HepG2 (cell line): Measurements from ENCODE around the gene AASDHPPT. TPM values are rescaled to one million over a fixed set of nuclear protein-coding genes. Genes with fewer than 3 reads are reported as not detected.

Experiments used
- ATRX ChIP-seq: sonication (generic); formaldehyde crosslinking; IDR thresholded peaks from 2 replicates; pipeline ENCODE4 v1.4.0; 2020; ENCODE audit warnings: missing genetic modification reagents, borderline replicate concordance
- BORCS8-MEF2B ChIP-seq: sonication (generic); formaldehyde crosslinking; IDR thresholded peaks from 2 replicates; pipeline ENCODE4 v1.8.0; 2022; ENCODE audit warnings: mild to moderate bottlenecking, missing genetic modification reagents
- FOXJ3 ChIP-seq: sonication (generic); formaldehyde crosslinking; IDR thresholded peaks from 2 replicates; pipeline ENCODE4 v1.4.0; 2020; ENCODE audit warnings: missing genetic modification reagents, mild to moderate bottlenecking, borderline replicate concordance
- HIVEP1 ChIP-seq: sonication (generic); formaldehyde crosslinking; IDR thresholded peaks from 2 replicates; pipeline ENCODE4 v1.4.0; 2020; ENCODE audit warnings: mild to moderate bottlenecking, missing genetic modification reagents
- HNRNPK ChIP-seq: fragments of 200-400 bp; formaldehyde crosslinking; IDR thresholded peaks from 2 replicates; pipeline ENCODE4 v1.6.1; 2018; ENCODE audit warnings: low read length, low read depth, moderate library complexity, mild to moderate bottlenecking; ENCODE audit not compliant: poor library complexity, severe bottlenecking
- MAF1 ChIP-seq: sonication (generic); formaldehyde crosslinking; IDR thresholded peaks from 2 replicates; pipeline ENCODE4 v1.5.0; 2020; ENCODE audit warnings: missing genetic modification reagents, borderline replicate concordance
- MED8 ChIP-seq: sonication (generic); formaldehyde crosslinking; IDR thresholded peaks from 2 replicates; pipeline ENCODE4 v1.8.1; 2023; ENCODE audit warnings: mild to moderate bottlenecking, missing genetic modification reagents; ENCODE audit not compliant: insufficient replicate concordance
- NONO ChIP-seq, 2 experiments: fragments of 450-650 bp in 1 of 2; sonication (generic) in 1 of 2; formaldehyde crosslinking in 1 of 2; IDR thresholded peaks in 1 of 2; conservative IDR thresholded peaks in 1 of 2; 2 replicates each; pipeline versions ENCODE4 v1.6.1 to v1.8.0; 2017 to 2022; ENCODE audit warnings: mild to moderate bottlenecking in 1 of 2, missing genetic modification reagents in 1 of 2, moderate library complexity in 1 of 2
- PCBP1 ChIP-seq: fragments of 200-400 bp; formaldehyde crosslinking; IDR thresholded peaks from 2 replicates; pipeline ENCODE4 v1.6.1; 2017; ENCODE audit warnings: mild to moderate bottlenecking, low read depth, low read length, borderline replicate concordance
- RNF2 ChIP-seq: fragments of 450-650 bp; conservative IDR thresholded peaks from 2 replicates; pipeline ENCODE4 v1.6.1; 2016; ENCODE audit warnings: low read depth
- SMAD3 ChIP-seq: sonication (generic); formaldehyde crosslinking; IDR thresholded peaks from 2 replicates; pipeline ENCODE4 v1.4.0; 2020; ENCODE audit warnings: missing genetic modification reagents
- SMYD3 ChIP-seq: sonication (generic); formaldehyde crosslinking; IDR thresholded peaks from 2 replicates; pipeline ENCODE4 v1.8.1; 2023; ENCODE audit warnings: mild to moderate bottlenecking, missing genetic modification reagents
- STAG1 ChIP-seq: sonication (generic); formaldehyde crosslinking; IDR thresholded peaks from 2 replicates; pipeline ENCODE4 v1.4.0; 2020; ENCODE audit warnings: missing genetic modification reagents
- UBTF ChIP-seq: sonication (generic); formaldehyde crosslinking; IDR thresholded peaks from 2 replicates; pipeline ENCODE4 v1.4.0; 2020; ENCODE audit warnings: mild to moderate bottlenecking, missing genetic modification reagents
- ZBTB20 ChIP-seq: sonication (generic); formaldehyde crosslinking; IDR thresholded peaks from 2 replicates; pipeline ENCODE4 v1.8.1; 2023; ENCODE audit warnings: missing genetic modification reagents, low read depth, mild to moderate bottlenecking, borderline replicate concordance
- ZFP91 ChIP-seq: sonication (generic); formaldehyde crosslinking; IDR thresholded peaks from 2 replicates; pipeline ENCODE4 v1.9.0; 2022; ENCODE audit warnings: missing genetic modification reagents, mild to moderate bottlenecking, borderline replicate concordance
- ZMYM4 ChIP-seq: sonication (generic); formaldehyde crosslinking; IDR thresholded peaks from 2 replicates; pipeline ENCODE4 v1.8.1; 2023; ENCODE audit warnings: mild to moderate bottlenecking, missing genetic modification reagents
- ZNF264 ChIP-seq: sonication (generic); formaldehyde crosslinking; IDR thresholded peaks from 2 replicates; pipeline ENCODE4 v1.4.0; 2020; ENCODE audit warnings: missing genetic modification reagents
- ZNF430 ChIP-seq: sonication (generic); formaldehyde crosslinking; IDR thresholded peaks from 2 replicates; pipeline ENCODE4 v1.9.0; 2021; ENCODE audit warnings: mild to moderate bottlenecking, missing genetic modification reagents
- ZNF432 ChIP-seq: sonication (generic); formaldehyde crosslinking; IDR thresholded peaks from 2 replicates; pipeline ENCODE4 v1.5.0; 2020; ENCODE audit warnings: missing genetic modification reagents, mild to moderate bottlenecking, borderline replicate concordance
- ZNF530 ChIP-seq: sonication (generic); formaldehyde crosslinking; IDR thresholded peaks from 2 replicates; pipeline ENCODE4 v1.5.0; 2020; ENCODE audit warnings: low read depth, mild to moderate bottlenecking, missing genetic modification reagents
- ZNF572 ChIP-seq: sonication (generic); formaldehyde crosslinking; IDR thresholded peaks from 2 replicates; pipeline ENCODE4 v1.5.1; 2020; ENCODE audit warnings: mild to moderate bottlenecking, missing genetic modification reagents
- ZNF674 ChIP-seq: sonication (generic); formaldehyde crosslinking; IDR thresholded peaks from 2 replicates; pipeline ENCODE4 v1.5.0; 2020; ENCODE audit warnings: low read depth, mild to moderate bottlenecking, missing genetic modification reagents
- ZNF746 ChIP-seq: sonication (generic); formaldehyde crosslinking; IDR thresholded peaks from 2 replicates; pipeline ENCODE4 v1.8.0; 2022; ENCODE audit warnings: mild to moderate bottlenecking, missing genetic modification reagents
- polyA plus RNA-seq, 8 experiments: library from polyadenylated mRNA; depleted of rRNA in 3 of 8; stranded (reverse) in 7 of 8; unstranded in 1 of 8; fragments of >200 nt; fragmentation: Illumina TruSeq in 4 of 8; extraction: Trizol in 4 of 8; gene quantifications; 2 replicates each; pipeline versions ENCODE4 v1.2.1 to v1.2.3, GENCODE V29; 2011 to 2016; ENCODE audit warnings: low read depth in 4 of 8, missing spikeins in 1 of 8, mixed read lengths in 1 of 8; ENCODE audit not compliant: insufficient read depth in 1 of 8
- total RNA-seq, 5 experiments: library from RNA; depleted of rRNA; stranded (reverse); fragments of >200 nt; fragmentation: Illumina TruSeq; extraction: Trizol; gene quantifications; 2 replicates each; pipeline ENCODE4 v1.2.3, GENCODE V29; 2016; ENCODE audit warnings: low read depth in 1 of 5
- TF ChIP-seq, protein P1 (sequence below): sonication (generic); formaldehyde crosslinking; IDR thresholded peaks from 2 replicates; pipeline ENCODE4 v1.8.0; 2022; ENCODE audit warnings: mild to moderate bottlenecking, missing genetic modification reagents, moderate library complexity

AASDHPPT gene
- total and polyA plus RNA-seq, 2 of the 13 experiments (the other 11 are each of a cell fraction or from before 2014, with no cell fraction given), result 20.2 to 43.7 TPM

DNA sequence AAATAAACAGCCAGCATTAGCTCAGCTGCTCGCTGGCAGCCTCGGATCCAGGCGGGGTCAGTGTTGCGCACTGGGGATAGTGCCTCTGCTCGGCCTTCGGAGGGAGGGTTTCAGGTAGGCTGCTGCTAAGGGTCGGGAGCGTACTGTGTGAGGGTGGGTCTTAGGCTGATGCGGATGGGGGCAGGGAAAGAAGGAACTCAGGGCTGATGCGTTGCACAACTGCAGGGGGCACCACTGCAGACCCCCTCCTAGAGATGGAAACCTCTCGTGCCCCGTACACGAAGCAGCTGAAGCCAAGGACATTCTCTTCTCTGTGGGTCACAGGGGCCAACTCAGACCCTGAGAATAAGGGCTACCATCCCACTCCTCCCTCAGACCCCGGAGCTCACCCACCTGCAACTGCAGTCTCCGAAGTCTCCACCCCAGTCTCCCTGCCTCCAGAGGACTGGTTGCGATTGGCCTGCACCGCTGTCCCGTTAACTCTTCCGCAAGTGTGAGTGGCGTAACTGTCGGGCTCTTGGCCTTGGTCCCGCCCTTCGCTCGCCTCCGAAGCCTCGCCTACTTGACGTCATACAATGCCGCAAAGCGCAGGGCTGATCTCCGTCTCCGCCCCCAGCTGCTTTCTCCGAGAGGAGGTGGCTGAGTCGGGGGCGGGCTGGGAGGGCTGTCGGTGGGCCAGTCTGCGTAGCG is 398 bp upstream of the AASDHPPT start, which contains the start of gene KBTBD3 (continued):
- TF ChIP-seq BORCS8-MEF2B (peak; percentile 71; the same call in 1 of the 2 replicates), ZNF432 (CRISPR knock-in tag) (no peak), HIVEP1 (CRISPR knock-in tag) (peak; percentile 46; the same call in 1 of the 2 replicates), ZNF264 (peak; percentile 58; the same call in 1 of the 2 replicates), ZNF572 (CRISPR knock-in tag) (peak; percentile 86; the same call in 1 of the 2 replicates), MED8 (CRISPR knock-in tag) (no peak), STAG1 (CRISPR knock-in tag) (peak; percentile 14; the same call in 1 of the 2 replicates), ZNF746 (peak; percentile 88; the same call in 1 of the 2 replicates), ZMYM4 (CRISPR knock-in tag) (peak; percentile 76), MAF1 (0 out of 2 replicates have a peak, but pooled peaks have one; percentile 21), ATRX (CRISPR knock-in tag) (no peak), PCBP1 (no peak), SMAD3 (peak; percentile 41), ZFP91 (CRISPR knock-in tag) (peak; percentile 40), NONO (IDR thresholded peaks at IDR 0.05) (no peak), NONO (CRISPR knock-in tag; conservative IDR thresholded peaks at IDR 0.05) (peak; percentile 69), ZNF674 (CRISPR knock-in tag) (no peak), UBTF (CRISPR knock-in tag) (peak; percentile 78), ZBTB20 (CRISPR knock-in tag) (peak; percentile 37; the same call in 1 of the 2 replicates), ZNF430 (CRISPR knock-in tag) (peak; percentile 74; the same call in 1 of the 2 replicates), SMYD3 (peak; percentile 84; the same call in 1 of the 2 replicates), FOXJ3 (CRISPR knock-in tag) (peak; percentile 7; the same call in 1 of the 2 replicates), RNF2 (0 out of 2 replicates have a peak, but pooled peaks have one; percentile 38), ZNF530 (CRISPR knock-in tag) (no peak), HNRNPK (no peak)
- TF ChIP-seq, protein P1, sequence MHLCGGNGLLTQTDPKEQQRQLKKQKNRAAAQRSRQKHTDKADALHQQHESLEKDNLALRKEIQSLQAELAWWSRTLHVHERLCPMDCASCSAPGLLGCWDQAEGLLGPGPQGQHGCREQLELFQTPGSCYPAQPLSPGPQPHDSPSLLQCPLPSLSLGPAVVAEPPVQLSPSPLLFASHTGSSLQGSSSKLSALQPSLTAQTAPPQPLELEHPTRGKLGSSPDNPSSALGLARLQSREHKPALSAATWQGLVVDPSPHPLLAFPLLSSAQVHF (CRISPR knock-in tag), result no peak
